CD4-positive, CD25-positive, alpha-beta regulatory T cell (primary cell): ENCODE measurements around the gene CYP2A6. TPM values are rescaled to one million over a fixed set of nuclear protein-coding genes. Genes with fewer than 3 reads are reported as not detected.
A peak's percentile ranks its signal among the peaks of the same experiment; 100 is the strongest.
"Not testable (repeated sequence)": the region's sequence is repeated elsewhere in the genome, so short reads cannot be mapped to it uniquely, and the experiment has no call there.

ENCODE experiments used
- ATAC-seq, 2 donors: fragments of 150-1000 bp; cut with Tn5 transposase; one replicate each; pipeline ENCODE4 v1.10.0; 2021; ENCODE audit warnings: low read depth in 2 of 2, moderate number of reproducible peaks in 2 of 2, moderate library complexity in 1 of 2
- DNase-seq, 3 donors: peaks; one replicate each; pipeline versions ENCODE4 v3.0.0 to v3.0.0-alpha.2; 2012 to 2022; ENCODE audit warnings: mixed read lengths in 1 of 3
- H3K27ac ChIP-seq: one replicate; pipeline ENCODE4 v1.7.0; 2013; ENCODE audit warnings: mild to moderate bottlenecking, low read length; ENCODE audit not compliant: insufficient read depth, poor library complexity, severe bottlenecking
- H3K27me3 ChIP-seq: one replicate; pipeline ENCODE4 v1.7.0; 2013; ENCODE audit warnings: low read length; ENCODE audit not compliant: control insufficient read depth, insufficient read depth
- H3K36me3 ChIP-seq: one replicate; pipeline ENCODE4 v1.7.0; 2013; ENCODE audit warnings: mild to moderate bottlenecking, low read length, moderate library complexity; ENCODE audit not compliant: control insufficient read depth, insufficient read depth
- H3K4me1 ChIP-seq: 2 replicates; pipeline ENCODE4 v1.7.0; 2013; ENCODE audit warnings: mild to moderate bottlenecking, low read length; ENCODE audit not compliant: insufficient read depth, control insufficient read depth, poor library complexity, severe bottlenecking
- H3K4me3 ChIP-seq: one replicate; pipeline ENCODE4 v1.7.0; 2013; ENCODE audit warnings: low read depth, mild to moderate bottlenecking, low read length, moderate library complexity
- H3K9me3 ChIP-seq, 2 experiments: 1 replicate in 1 of 2; 2 replicates in 1 of 2; pipeline ENCODE4 v1.7.0; 2013; ENCODE audit warnings: low read length in 2 of 2, mild to moderate bottlenecking in 1 of 2, moderate library complexity in 1 of 2; ENCODE audit not compliant: control insufficient read depth in 2 of 2
- H3K27ac Mint-ChIP-seq, 3 donors: one replicate each; pipeline ENCODE4 v1.8.0; 2020 to 2022; ENCODE audit warnings: mild to moderate bottlenecking in 3 of 3, mixed read lengths in 3 of 3, moderate library complexity in 2 of 3
- H3K27me3 Mint-ChIP-seq: one replicate; pipeline ENCODE4 v1.8.0; 2022; ENCODE audit warnings: mild to moderate bottlenecking, mixed read lengths
- H3K36me3 Mint-ChIP-seq: one replicate; pipeline ENCODE4 v1.8.0; 2020; ENCODE audit warnings: mixed read lengths
- H3K4me1 Mint-ChIP-seq, 4 donors: one replicate each; pipeline ENCODE4 v1.8.0; 2020 to 2022; ENCODE audit warnings: mixed read lengths in 4 of 4, mild to moderate bottlenecking in 1 of 4
- H3K4me3 Mint-ChIP-seq, 4 donors: one replicate each; pipeline ENCODE4 v1.8.0; 2020 to 2022; ENCODE audit warnings: mild to moderate bottlenecking in 4 of 4, mixed read lengths in 4 of 4, moderate library complexity in 3 of 4
- H3K9me3 Mint-ChIP-seq, 7 donors: one replicate each; pipeline ENCODE4 v1.8.0; 2020 to 2022; ENCODE audit warnings: mixed read lengths in 7 of 7, mild to moderate bottlenecking in 3 of 7, moderate library complexity in 2 of 7
- polyA plus RNA-seq, 4 donors: library from polyadenylated mRNA; unstranded; fragments of 300-500 nt; fragmentation: Illumina TruSeq; gene quantifications; one replicate each; pipeline ENCODE4 v1.2.3, GENCODE V29; 2021
- total RNA-seq: library from RNA; stranded (reverse); gene quantifications from one replicate; pipeline ENCODE4 v1.2.3, GENCODE V29; 2022

The CYP2A6 gene
- total and polyA plus RNA-seq, 5 donors from 2014 or later: not detected

GRCh38 chr19:40864739-40865496 lies 14.7 kb upstream of the CYP2A6 start:
- not testable (repeated sequence) for H3K27ac ChIP-seq, H3K36me3 Mint-ChIP-seq, ATAC-seq, H3K4me1 Mint-ChIP-seq, H3K27ac Mint-ChIP-seq, H3K36me3 ChIP-seq, H3K4me3 Mint-ChIP-seq, H3K4me3 ChIP-seq, H3K4me1 ChIP-seq, H3K27me3 ChIP-seq, DNase-seq, H3K9me3 ChIP-seq, H3K9me3 Mint-ChIP-seq
- H3K27me3 Mint-ChIP-seq: peaks cover 37% of the 10 kb centered on the region

- no peak overlapping the region for H3K4me3 Mint-ChIP-seq
- H3K9me3 Mint-ChIP-seq: no peaks in the 10 kb centered on the region
- no peak for DNase-seq
- Histone ChIP-seq H3K4me3 (no peak overlapping the region), H3K27me3 (peaks cover 1% of the 10 kb centered on the region), H3K4me1 (no peaks in the 10 kb centered on the region), H3K27ac (no peak overlapping the region), H3K36me3 (no peaks in the 10 kb centered on the region), H3K9me3 (no peaks in the 10 kb centered on the region)
- H3K4me1 Mint-ChIP-seq: no peaks in the 10 kb centered on the region
- peaks cover 28% of the 10 kb centered on the region for H3K27me3 Mint-ChIP-seq
- H3K36me3 Mint-ChIP-seq: no peaks in the 10 kb centered on the region
- ATAC-seq: no peak
- no peak overlapping the region for H3K27ac Mint-ChIP-seq
Observed at GRCh38 chr19:40862785-40863184, 12.5 kb upstream of the CYP2A6 start.

DNA sequence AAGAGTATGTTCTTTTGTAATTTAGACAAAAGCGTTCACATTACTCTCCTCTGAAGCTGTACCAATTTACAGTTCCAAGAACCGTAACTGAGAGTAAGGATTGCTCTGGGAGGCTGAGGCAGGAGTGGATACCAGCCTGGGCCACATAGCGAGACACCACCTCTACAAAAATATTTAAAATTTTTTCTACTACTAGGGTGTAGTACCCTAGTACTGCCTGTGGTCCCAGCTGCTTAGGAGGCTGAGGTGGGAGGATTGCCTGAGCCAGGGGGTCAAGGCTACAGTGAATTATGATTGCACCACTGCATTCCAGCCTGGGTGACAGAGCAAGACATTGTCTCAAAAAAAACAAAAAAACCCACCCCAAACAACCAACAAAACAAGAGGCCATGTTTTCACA lies 12.1 kb upstream of the CYP2A6 start:
- no peak overlapping the region for H3K27ac Mint-ChIP-seq
- Histone ChIP-seq H3K4me1 (no peaks in the 10 kb centered on the region), H3K27ac (no peak overlapping the region), H3K27me3 (peaks cover 1% of the 10 kb centered on the region), H3K9me3 (no peaks in the 10 kb centered on the region), H3K36me3 (no peaks in the 10 kb centered on the region), H3K4me3 (no peak overlapping the region)
- no peaks in the 10 kb centered on the region for H3K36me3 Mint-ChIP-seq
- no peak overlapping the region for H3K4me3 Mint-ChIP-seq
- no peak for DNase-seq
- H3K9me3 Mint-ChIP-seq: no peaks in the 10 kb centered on the region
- no peaks in the 10 kb centered on the region for H3K4me1 Mint-ChIP-seq
- H3K27me3 Mint-ChIP-seq: peaks cover 24% of the 10 kb centered on the region
- ATAC-seq: no peak

- Histone ChIP-seq H3K4me1 (no peaks in the 10 kb centered on the region), H3K27ac (no peak overlapping the region), H3K27me3 (peaks cover 1% of the 10 kb centered on the region), H3K4me3 (no peak overlapping the region), H3K9me3 (no peaks in the 10 kb centered on the region), H3K36me3 (no peaks in the 10 kb centered on the region)
- H3K4me3 Mint-ChIP-seq: no peak overlapping the region
- no peaks in the 10 kb centered on the region for H3K36me3 Mint-ChIP-seq
- DNase-seq: no peak
- H3K27me3 Mint-ChIP-seq: peaks cover 24% of the 10 kb centered on the region
- no peak for ATAC-seq
- no peak overlapping the region for H3K27ac Mint-ChIP-seq
- H3K4me1 Mint-ChIP-seq: no peaks in the 10 kb centered on the region
- H3K9me3 Mint-ChIP-seq: no peaks in the 10 kb centered on the region
Observed at GRCh38 chr19:40858109-40858508, 7.9 kb upstream of the CYP2A6 start.

GRCh38 chr19:40852467-40853152 lies 2.4 kb upstream of the CYP2A6 start:
- H3K27ac Mint-ChIP-seq, H3K27ac ChIP-seq, H3K4me3 ChIP-seq, H3K36me3 Mint-ChIP-seq, H3K36me3 ChIP-seq, H3K4me1 ChIP-seq, H3K27me3 ChIP-seq, H3K4me3 Mint-ChIP-seq, H3K9me3 Mint-ChIP-seq, DNase-seq, H3K9me3 ChIP-seq: not testable (repeated sequence)
- Mint-ChIP-seq H3K4me1 (peaks cover 0 to 12% (median 2%) of the 10 kb centered on the region in 4 donors), H3K27me3 (peaks cover 37% of the 10 kb centered on the region)
- peak; percentile 22 to 28 for ATAC-seq

GRCh38 chr19:40846722-40847121 lies 3.5 kb downstream of the CYP2A6 start:
- not testable (repeated sequence) for H3K4me1 ChIP-seq, H3K36me3 Mint-ChIP-seq, ATAC-seq, H3K4me3 Mint-ChIP-seq, H3K9me3 Mint-ChIP-seq, H3K36me3 ChIP-seq, H3K27ac ChIP-seq, H3K27me3 ChIP-seq, H3K9me3 ChIP-seq, H3K4me3 ChIP-seq, DNase-seq
- H3K27me3 Mint-ChIP-seq: peaks cover 41% of the 10 kb centered on the region
- H3K27ac Mint-ChIP-seq: peak overlapping the region in 1 of 3 donors; percentile 6
- H3K4me1 Mint-ChIP-seq: peaks cover 5 to 32% (median 18%) of the 10 kb centered on the region in 4 donors

GRCh38 chr19:40843653-40844052 lies 6.6 kb downstream of the CYP2A6 start:
- DNase-seq: peak; percentile 67 to 74 (median 74)
- Mint-ChIP-seq H3K4me3 (peak overlapping the region; percentile 4 to 83 (median 51)), H3K27me3 (peaks cover 30% of the 10 kb centered on the region), H3K27ac (peak overlapping the region; percentile 59 to 86 (median 76)), H3K4me1 (peaks cover 5 to 26% (median 17%) of the 10 kb centered on the region in 4 donors)
- H3K27me3 ChIP-seq, H3K4me1 ChIP-seq, H3K36me3 Mint-ChIP-seq, H3K9me3 ChIP-seq, H3K9me3 Mint-ChIP-seq, H3K36me3 ChIP-seq: not testable (repeated sequence)
- H3K4me3 ChIP-seq: peak overlapping the region; percentile 66
- peak; percentile 93 for ATAC-seq
- peak overlapping the region; percentile 43 for H3K27ac ChIP-seq
